A549 treated with RU486 at 1 μM for 4 hours (cell line): ENCODE data around the gene TMCC3. TPM values are rescaled to one million over a fixed set of nuclear protein-coding genes. Genes with fewer than 3 reads are reported as not detected.

ENCODE experiments used
- total RNA-seq: library from RNA; stranded (reverse); fragments of 200-300 nt; extraction: Qiagen RNA extraction; gene quantifications from 5 replicates; pipeline ENCODE4 v1.2.3, GENCODE V29; 2022; ENCODE audit warnings: low read depth

TMCC3 gene, protein sequence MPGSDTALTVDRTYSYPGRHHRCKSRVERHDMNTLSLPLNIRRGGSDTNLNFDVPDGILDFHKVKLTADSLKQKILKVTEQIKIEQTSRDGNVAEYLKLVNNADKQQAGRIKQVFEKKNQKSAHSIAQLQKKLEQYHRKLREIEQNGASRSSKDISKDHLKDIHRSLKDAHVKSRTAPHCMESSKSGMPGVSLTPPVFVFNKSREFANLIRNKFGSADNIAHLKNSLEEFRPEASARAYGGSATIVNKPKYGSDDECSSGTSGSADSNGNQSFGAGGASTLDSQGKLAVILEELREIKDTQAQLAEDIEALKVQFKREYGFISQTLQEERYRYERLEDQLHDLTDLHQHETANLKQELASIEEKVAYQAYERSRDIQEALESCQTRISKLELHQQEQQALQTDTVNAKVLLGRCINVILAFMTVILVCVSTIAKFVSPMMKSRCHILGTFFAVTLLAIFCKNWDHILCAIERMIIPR
- 0.86 to 1.1 TPM (median 1.1 TPM) in 5 replicates for total RNA-seq

DNA sequence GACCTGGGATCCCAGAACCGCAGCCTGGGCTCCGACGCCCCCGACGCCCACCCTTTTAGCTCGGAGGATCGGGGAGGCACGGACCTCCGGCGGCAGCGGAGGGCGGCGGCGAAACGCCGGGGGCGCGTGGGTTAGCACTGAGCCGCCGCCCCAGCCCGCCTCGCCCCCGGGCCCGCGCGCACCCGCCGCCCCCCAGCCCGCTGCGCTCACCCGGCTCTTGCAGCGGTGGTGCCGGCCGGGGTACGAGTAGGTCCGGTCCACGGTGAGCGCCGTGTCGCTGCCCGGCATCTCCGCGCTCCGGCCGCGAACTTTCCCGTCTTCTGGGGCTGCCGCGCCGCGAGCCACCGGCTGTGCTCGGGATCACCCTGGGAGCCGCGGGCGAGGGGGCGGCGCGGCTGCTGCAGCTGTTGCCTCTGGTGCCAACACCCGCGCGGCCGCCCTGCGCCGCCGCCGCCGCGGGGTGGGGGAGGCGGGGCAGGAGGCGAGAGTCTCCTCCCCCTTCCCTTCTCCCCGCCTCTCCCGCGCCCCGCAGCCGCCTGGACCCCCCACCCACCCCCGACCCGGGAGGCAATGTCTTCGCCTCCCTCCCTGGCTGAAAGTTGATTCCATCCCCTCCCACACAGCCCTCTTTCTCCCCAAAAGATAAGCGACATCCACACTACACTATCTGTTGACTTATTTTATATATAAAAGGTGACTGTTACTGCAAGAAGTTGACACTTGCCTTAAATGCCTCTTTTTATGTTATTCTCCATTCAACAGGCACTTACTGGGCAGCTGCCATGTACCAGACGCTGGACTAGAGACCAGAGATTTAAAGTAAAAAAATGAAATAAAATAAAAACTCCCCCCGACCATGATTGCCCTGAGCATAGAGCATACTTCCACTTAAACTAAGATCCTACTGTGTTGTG is at the start of gene TMCC3:
Gene TMCC3 (minus strand): TSS at position 415 of the 914 bp plus-strand sequence. CDS start 127 bp downstream, at position 288.

Other genes starting within 250 kb of the TMCC3 start
- 5.0 to 10.6 TPM (median 9.3 TPM) in 5 replicates for gene CEP83, start 190.7 kb downstream of the TMCC3 start, total RNA-seq